Activated CD8-positive, alpha-beta memory T cell treated with anti-CD3 and anti-CD28 coated beads, Interleukin-2, amount 50 U/mL, for 1 hour (primary cell): ENCODE results near the gene BCAR3.

Experiments
- DNase-seq: peaks from one replicate; pipeline ENCODE4 v3.0.0-alpha.2; 2020; ENCODE audit errors: extremely low read depth

Gene BCAR3

GRCh38 chr1:93638981-93639380 is 42.7 kb downstream of the BCAR3 start:
- no peak for DNase-seq

GRCh38 chr1:93638307-93638847 is 43.3 kb downstream of the BCAR3 start:
- DNase-seq: no peak

GRCh38 chr1:93636712-93637111 is 44.9 kb downstream of the BCAR3 start:
- DNase-seq: no peak

GRCh38 chr1:93635614-93636543 is 45.8 kb downstream of the BCAR3 start:
- DNase-seq: no peak

GRCh38 chr1:93633313-93633712 is 48.3 kb downstream of the BCAR3 start:
- DNase-seq: no peak

GRCh38 chr1:93631626-93632365 is 49.8 kb downstream of the BCAR3 start:
- no peak for DNase-seq

GRCh38 chr1:93630168-93630567 is 51.5 kb downstream of the BCAR3 start:
- DNase-seq: no peak

- DNase-seq: no peak
Observed at GRCh38 chr1:93629101-93630059, 52.3 kb downstream of the BCAR3 start.

- DNase-seq: no peak
Observed at GRCh38 chr1:93628681-93629080, 53.0 kb downstream of the BCAR3 start.

- DNase-seq: no peak
Observed at GRCh38 chr1:93625582-93626327, 55.9 kb downstream of the BCAR3 start.

GRCh38 chr1:93623875-93624274 is 57.8 kb downstream of the BCAR3 start:
- DNase-seq: no peak

GRCh38 chr1:93623436-93623835 is 58.2 kb downstream of the BCAR3 start:
- no peak for DNase-seq

- no peak for DNase-seq
Observed at GRCh38 chr1:93621246-93621645, 60.4 kb downstream of the BCAR3 start.

GRCh38 chr1:93620841-93621210 is 60.8 kb downstream of the BCAR3 start:
- DNase-seq: no peak

GRCh38 chr1:93620172-93620840 is 61.3 kb downstream of the BCAR3 start:
- no peak for DNase-seq

- no peak for DNase-seq
Observed at GRCh38 chr1:93619507-93620171, 62.0 kb downstream of the BCAR3 start.

GRCh38 chr1:93617670-93618499 is 63.8 kb downstream of the BCAR3 start:
- no peak for DNase-seq

GRCh38 chr1:93616996-93617669 is 64.5 kb downstream of the BCAR3 start:
- DNase-seq: no peak
